GM19043 (cell line): ENCODE results near the gene MRPL48.

ENCODE experiments used
- ATAC-seq: cut with Tn5 transposase; IDR thresholded peaks from one replicate; pipeline ENCODE4 v1.9.1; 2021; ENCODE audit warnings: low read depth; ENCODE audit not compliant: unreplicated experiment

MRPL48 gene

DNA sequence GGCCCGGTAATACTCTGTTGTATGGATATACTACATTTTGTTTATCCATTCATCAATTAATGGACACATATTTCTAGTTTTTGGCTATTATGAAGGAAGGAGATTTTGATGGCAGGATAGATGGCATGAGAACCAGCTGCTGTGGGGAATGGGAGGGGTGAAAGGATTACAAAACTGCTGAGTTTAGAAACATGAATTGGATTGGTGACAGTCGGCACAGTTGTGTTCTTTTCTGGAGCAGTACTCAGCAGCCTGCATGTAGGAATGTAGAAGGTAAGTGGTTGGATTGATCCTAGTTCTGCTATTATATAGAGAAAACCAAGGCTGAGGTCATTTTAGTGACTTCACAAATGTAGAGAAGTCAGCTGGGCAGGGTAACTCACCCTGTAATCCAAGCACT lies 96.2 kb downstream of the MRPL48 start:
- no peak for ATAC-seq

DNA sequence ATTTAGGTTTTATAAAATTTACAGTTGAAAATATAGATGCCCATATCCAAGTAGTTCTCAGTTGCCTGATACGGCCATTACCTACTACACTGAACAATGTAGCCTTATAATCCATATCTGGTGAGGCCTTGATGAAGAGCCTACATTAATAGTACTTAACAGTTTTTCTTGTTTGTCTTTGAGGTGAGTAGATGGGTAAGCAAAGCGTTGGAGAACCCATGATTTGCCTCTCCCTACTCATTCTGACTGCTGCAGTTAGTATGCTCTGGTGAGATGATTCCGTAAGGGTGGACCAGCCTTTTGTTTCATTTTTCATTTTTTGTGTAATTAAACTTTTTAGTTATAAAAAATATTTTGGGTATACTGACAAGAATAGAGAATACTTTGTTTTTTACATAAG lies 100.6 kb downstream of the MRPL48 start:
- no peak for ATAC-seq

DNA sequence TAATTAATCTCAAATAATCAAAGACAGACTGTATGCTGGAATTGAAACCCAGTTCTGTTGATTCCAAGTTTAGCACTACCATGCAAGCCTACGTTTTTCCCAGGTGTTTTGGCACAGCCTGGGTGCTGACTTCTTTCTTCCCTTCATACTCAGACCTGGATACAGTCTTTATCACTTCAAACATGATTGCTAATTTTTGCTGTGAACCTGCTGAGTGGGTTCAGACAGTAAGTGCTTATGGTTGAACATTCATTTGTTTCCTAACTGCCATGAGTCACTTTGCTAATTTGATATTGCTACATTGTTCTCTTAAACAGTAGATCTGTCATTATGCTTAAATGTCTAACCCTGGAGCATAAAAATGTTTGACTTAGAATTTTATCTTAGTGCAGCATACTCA lies 101.3 kb downstream of the MRPL48 start:
- ATAC-seq, result no peak

DNA sequence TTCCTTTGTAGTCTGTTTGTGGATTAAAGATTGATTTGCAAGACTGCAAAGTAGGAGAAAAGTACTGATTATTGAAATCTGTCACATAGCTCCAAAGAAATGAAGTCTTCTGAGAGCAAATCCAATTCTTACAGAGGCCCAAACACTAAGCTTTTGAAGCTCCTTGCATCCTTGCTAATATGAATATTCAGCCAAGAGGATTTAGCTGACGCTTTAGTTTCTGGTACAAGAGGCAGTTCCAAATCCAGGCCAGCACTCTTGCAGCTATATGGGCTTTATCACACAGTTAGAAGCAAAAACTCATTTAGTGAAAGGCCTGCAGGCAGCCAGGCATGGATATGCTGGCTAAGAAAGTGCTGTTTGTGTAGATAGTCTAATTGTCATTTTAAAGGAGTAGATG lies 101.9 kb downstream of the MRPL48 start:
- no peak for ATAC-seq

DNA sequence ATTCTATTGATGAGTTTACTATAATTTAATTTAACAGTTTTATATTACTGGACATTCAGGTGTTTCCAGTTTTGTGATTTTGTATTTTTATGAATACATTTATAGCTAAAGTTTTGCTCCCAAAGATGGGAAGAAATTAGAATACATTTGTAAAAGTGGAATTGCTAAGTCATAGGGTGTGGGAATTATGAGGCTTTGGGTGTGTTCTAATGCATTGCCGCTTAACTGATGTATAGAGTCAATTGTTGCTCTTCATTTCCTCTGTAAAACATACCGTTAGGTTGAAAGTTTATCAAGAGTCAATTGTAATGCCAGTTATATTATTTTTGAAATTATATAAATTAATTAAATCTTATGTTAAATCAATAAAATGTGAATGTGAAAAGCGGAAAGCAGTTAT lies 105.4 kb downstream of the MRPL48 start:
- ATAC-seq, result no peak

DNA sequence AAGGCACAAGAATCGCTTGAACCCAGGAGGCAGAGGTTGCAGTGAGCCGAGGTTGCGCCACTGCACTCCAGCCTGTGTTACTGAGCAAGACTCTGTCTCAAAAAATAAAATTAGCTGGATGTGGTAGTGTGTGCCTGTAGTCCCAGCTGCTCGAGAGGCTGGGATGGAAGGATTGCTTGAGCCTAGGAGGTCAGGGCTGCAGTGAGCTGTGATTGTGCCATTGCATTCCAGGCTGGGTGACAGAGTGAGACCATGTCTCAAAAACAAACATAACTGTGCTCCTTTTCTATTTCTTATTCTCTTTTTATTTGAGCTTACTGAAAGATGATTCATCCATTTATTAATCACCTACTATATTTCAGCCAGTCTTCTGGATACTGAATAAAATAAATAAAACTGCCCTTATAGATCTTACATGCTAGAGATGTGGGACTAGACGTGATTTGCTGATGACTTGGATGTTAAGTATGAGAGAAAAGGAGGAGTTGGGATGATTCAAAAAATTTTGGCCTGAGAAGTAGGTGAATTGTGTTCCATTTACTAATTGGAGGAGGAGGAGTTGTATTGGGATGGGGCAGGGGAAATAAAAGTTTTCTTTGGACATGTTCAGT lies 107.2 kb downstream of the MRPL48 start:
- ATAC-seq, result no peak

DNA sequence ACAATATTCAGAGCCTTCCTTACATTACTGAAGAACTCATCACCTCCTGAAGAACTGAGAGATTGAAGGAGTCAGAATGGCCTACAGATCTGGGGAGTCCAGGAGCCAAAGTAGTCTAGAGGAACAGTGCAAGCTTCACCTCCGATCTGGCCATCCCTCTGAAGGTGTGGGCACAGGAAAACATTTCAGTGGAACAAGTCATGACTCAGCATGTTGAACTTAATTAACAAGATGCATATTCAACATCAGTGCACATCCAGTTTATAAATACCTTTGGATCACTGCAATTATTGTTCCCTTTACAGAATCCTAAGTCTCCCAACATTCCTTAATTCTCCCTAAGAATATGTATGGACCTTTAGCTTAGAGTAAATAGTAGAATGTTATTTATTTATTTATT lies 114.6 kb downstream of the MRPL48 start:
- no peak for ATAC-seq

DNA sequence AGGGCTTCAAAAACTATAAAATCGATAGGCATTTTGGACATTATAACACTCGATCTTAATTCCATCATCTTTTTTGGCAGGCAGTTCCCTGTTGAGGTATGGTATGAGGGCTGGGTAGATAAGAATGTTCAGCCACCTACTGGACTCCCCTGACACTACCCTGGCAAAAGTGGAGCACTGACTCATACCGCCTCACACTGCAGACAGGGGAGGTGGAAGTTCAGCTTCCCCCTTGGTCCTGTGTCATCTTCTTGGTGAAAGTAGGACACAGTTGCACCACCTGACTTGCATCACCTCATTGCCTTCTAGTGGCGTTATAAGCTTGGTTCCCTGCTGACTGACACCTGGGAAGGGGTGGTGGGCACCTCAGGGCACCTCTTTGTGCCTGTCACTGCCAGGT lies 119.5 kb downstream of the MRPL48 start:
- ATAC-seq, result no peak

DNA sequence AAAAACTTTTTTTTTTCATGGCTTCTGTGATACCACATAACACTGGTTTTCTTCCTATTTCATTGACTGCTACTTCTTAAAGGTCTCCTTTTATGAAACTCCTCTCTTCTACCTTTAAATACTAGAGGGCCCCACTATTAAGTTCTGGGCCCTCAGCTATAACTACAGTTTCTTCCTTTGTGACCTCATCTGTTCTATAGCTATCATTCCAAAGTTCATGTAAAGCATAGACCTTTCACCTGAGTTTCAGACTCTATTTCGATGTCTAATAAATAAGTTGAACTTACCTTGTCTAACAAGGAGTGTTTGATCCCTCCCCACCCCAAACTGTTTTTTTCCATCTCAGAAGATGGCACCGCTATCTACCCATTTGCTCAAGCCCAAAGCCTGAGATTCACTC lies 124.4 kb downstream of the MRPL48 start:
- no peak for ATAC-seq

DNA sequence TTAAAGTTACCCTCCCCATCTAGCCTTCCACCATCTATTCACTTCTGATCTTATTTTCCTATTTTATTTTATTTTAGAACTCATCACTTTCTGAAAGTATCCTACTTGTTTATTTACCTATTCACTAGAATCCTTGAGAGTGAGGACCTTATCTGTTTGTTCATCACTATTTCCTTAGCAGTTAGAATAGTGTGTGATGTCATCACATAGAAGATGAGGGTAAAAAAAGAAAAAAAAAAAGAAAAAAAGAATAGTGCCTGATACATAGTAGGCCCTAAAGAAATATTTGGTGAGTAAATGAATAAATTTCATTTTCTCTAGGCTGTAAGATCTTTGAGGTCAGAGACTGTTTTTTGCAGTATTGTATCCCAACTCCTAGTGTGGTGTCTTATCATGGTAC lies 125.8 kb downstream of the MRPL48 start:
- ATAC-seq, result no peak

DNA sequence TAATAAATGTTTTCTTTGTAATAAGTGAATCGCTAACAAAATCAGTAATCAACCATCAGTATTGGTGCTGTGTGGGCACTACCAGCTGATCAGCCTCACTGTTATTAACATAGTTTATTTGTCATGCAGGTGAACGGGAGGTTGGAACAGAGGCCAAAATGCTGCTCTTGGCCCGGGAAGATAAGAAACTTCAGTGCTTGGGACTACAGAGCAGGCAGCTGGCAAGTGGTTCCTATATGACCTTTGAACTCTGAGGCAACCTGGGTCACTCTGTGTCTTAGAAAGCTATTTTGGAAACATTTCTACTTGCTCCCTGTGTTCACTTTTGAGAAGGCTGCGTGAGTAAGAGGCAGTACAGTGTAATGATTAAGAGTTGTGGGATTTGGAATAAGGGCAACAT lies 126.6 kb downstream of the MRPL48 start:
- ATAC-seq, result no peak
